Measurements from ENCODE around the gene SCN1A.
"Not testable (repeated sequence)": the region's sequence is repeated elsewhere in the genome, so short reads cannot be mapped to it uniquely, and the experiment has no call there.

The SCN1A gene

GRCh38 chr2:166127217-166128155, at the start of gene SCN1A:
Gene SCN1A (minus strand): TSS chr2:166128020. CDS start chr2:166073621, 54,399 bp downstream.
- DNase-seq: no peak

- DNase-seq: no peak
Observed at GRCh38 chr2:166173263-166173662, 45.4 kb upstream of the SCN1A start.

- no peak for DNase-seq
Observed at GRCh38 chr2:166171216-166171615, 43.4 kb upstream of the SCN1A start.

- no peak for DNase-seq
Observed at GRCh38 chr2:166170356-166170755, 42.5 kb upstream of the SCN1A start.

GRCh38 chr2:166167449-166167848, 39.6 kb upstream of the SCN1A start:
- DNase-seq: no peak

GRCh38 chr2:166163775-166164174, 36.0 kb upstream of the SCN1A start:
- no peak for DNase-seq

GRCh38 chr2:166158546-166158945, 30.7 kb upstream of the SCN1A start:
- no peak for DNase-seq

GRCh38 chr2:166157578-166157977, 29.8 kb upstream of the SCN1A start:
- no peak for DNase-seq

GRCh38 chr2:166156985-166157490, 29.2 kb upstream of the SCN1A start:
- no peak for DNase-seq

GRCh38 chr2:166155589-166155988, 27.8 kb upstream of the SCN1A start:
- DNase-seq: no peak

GRCh38 chr2:166154685-166155338, 27.0 kb upstream of the SCN1A start:
- DNase-seq: no peak

- no peak for DNase-seq
Observed at GRCh38 chr2:166152064-166152463, 24.2 kb upstream of the SCN1A start.

- DNase-seq: no peak
Observed at GRCh38 chr2:166148500-166149400, 20.9 kb upstream of the SCN1A start.

GRCh38 chr2:166147883-166148282, 20.1 kb upstream of the SCN1A start:
- DNase-seq: no peak

- DNase-seq: no peak
Observed at GRCh38 chr2:166144071-166144470, 16.3 kb upstream of the SCN1A start.

GRCh38 chr2:166140932-166141331, 13.1 kb upstream of the SCN1A start:
- no peak for DNase-seq

GRCh38 chr2:166140475-166140874, 12.7 kb upstream of the SCN1A start:
- DNase-seq: no peak

GRCh38 chr2:166139479-166139878, 11.7 kb upstream of the SCN1A start:
- not testable (repeated sequence) for DNase-seq

GRCh38 chr2:166138667-166139066, 10.8 kb upstream of the SCN1A start:
- no peak for DNase-seq

- no peak for DNase-seq
Observed at GRCh38 chr2:166138144-166138543, 10.3 kb upstream of the SCN1A start.

GRCh38 chr2:166137331-166137730, 9.5 kb upstream of the SCN1A start:
- no peak for DNase-seq

- no peak for DNase-seq
Observed at GRCh38 chr2:166135849-166136258, 8.0 kb upstream of the SCN1A start.
